Embryonic facial prominence (tissue), 1 donor: Measurements from ENCODE around the gene MYBPC1.
"Not testable (repeated sequence)": the region's sequence is repeated elsewhere in the genome, so short reads cannot be mapped to it uniquely, and the experiment has no call there.

Experiments used
- DNase-seq: peaks from one replicate; pipeline ENCODE4 v3.0.0-alpha.2; 2016; ENCODE audit errors: extremely low spot score

Gene MYBPC1, protein sequence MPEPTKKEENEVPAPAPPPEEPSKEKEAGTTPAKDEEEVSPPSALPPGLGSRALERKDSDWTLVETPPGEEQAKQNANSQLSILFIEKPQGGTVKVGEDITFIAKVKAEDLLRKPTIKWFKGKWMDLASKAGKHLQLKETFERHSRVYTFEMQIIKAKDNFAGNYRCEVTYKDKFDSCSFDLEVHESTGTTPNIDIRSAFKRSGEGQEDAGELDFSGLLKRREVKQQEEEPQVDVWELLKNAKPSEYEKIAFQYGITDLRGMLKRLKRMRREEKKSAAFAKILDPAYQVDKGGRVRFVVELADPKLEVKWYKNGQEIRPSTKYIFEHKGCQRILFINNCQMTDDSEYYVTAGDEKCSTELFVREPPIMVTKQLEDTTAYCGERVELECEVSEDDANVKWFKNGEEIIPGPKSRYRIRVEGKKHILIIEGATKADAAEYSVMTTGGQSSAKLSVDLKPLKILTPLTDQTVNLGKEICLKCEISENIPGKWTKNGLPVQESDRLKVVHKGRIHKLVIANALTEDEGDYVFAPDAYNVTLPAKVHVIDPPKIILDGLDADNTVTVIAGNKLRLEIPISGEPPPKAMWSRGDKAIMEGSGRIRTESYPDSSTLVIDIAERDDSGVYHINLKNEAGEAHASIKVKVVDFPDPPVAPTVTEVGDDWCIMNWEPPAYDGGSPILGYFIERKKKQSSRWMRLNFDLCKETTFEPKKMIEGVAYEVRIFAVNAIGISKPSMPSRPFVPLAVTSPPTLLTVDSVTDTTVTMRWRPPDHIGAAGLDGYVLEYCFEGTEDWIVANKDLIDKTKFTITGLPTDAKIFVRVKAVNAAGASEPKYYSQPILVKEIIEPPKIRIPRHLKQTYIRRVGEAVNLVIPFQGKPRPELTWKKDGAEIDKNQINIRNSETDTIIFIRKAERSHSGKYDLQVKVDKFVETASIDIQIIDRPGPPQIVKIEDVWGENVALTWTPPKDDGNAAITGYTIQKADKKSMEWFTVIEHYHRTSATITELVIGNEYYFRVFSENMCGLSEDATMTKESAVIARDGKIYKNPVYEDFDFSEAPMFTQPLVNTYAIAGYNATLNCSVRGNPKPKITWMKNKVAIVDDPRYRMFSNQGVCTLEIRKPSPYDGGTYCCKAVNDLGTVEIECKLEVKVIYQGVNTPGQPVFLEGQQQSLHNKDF

DNA sequence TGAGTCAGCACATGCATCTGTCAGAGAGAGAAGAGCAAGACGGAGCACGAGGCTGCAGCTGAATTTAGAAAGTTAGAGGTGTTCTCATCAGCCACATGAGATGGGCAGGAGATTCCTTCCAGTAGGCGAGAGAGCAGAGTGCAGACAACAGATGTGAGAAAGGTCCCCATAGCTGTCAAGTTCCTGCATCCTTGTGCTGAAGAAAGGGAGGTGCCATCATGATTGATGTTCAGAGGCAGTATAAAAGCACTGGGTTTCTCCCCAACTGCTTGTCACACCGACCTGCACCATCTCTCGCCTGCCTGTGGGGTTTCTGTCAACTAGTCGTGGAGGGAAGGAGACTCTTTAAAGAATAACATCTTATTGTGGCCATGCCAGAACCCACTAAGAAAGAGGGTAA lies at the start of gene MYBPC1:
Gene MYBPC1, plus strand, starts transcription at position 272 of the 400 bp plus-strand sequence. Its CDS starts 100 bp downstream, at position 372.
- DNase-seq, result no peak

DNA sequence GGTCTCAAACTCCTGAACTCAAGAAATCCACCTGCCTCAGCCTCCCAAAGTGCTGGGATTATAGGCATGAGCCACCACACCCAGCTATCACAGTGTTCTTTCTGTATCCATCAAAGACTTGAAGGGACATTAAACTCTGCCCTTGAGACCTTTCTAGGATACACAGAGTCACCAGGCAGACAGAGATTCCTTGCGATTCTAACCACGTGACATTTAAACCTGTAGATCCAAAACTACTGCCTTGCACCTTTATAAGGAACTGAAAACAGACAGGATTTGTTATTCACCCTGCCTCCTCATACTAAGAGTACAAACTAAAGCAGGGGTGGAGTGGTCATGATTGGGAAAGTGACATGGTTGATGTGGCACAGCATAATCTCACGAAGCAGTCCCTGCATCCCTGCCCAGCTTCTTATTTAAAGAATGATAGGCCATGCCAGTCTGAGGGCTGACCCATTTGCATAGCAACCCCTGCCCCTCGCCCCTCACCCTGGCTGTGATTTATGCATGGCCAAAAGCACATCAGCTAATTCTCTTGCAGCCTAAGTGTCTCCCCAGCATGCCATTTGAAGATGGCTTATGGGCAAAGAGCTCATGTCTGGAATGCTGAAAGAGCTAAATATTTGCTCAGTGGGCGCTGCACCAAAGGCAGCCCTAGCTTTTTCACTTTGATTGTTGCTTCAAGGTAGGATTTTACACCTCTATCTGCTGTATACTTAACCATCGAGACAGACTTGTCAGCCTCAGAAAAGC lies 43.2 kb upstream of the MYBPC1 start:
- no peak for DNase-seq

DNA sequence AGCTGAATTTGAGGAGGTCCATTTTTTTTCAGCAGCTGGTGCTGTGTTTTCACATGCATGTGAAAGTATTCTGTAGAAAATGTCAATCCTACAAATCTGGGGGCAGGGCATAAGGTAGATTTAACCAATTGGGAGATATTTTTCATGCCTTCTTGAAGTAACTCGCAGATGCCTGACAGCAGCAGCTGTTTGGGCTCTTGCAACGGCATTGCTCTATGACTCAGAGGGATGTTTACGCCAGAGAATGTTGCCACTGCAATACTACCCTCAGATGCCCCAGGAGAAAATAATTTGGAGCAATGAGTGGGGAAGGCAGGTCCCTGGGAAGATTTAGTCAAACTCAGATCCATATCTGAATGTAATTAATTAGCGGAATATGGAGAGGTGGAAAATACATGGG lies 42.5 kb upstream of the MYBPC1 start:
- DNase-seq, result no peak

DNA sequence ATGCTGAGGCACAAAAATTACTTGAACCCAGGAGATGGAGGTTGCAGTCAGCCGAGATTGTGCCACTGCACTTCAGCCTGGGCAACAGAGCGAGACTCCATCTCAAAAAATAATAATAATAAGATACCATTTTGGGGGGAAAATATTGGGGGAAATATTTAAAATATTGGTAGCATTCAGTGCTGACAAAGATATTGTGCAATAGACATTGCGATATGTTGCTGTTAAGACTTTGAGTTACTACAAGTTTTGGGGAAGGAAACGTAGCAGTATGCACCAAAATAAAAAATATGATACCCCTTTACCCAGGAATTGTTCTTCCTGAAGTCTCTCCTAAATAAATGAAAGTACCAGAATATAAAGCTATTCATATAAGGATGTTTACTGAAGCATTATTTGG lies 37.7 kb upstream of the MYBPC1 start:
- no peak for DNase-seq

DNA sequence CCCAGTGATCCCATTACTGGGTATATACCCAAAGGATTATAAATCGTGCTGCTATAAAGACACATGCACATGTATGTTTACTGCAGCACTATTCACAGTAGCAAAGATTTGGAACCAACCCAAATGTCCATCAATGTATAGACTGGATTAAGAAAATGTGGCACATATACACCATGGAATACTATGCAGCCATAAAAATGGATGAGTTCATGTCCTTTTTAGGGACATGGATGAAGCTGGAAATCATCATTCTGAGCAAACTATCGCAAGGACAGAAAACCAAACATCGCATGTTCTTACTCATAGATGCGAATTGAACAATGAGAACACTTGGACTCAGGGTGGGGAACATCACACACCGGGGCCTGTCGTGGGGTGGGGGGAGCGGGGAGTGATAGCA lies 36.0 kb upstream of the MYBPC1 start:
- DNase-seq, result not testable (repeated sequence)

DNA sequence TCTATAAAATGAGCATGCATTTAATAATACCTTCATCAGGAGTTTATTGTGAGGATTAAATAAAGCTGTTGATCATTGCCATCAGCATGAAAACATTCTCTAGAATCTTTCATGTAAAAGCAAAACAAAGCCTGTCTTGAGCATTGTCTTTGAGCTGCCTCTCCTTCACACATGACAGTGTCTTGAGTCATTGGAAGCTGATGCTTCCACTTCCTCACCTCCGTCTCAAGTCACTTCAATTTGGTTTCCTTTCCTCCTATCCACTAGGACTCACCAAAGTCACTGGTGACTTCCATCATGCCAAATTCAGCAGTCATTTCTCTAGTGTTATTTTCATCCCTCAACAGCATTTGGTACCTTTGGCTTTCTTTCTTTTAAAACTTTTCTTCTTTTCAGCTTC lies 31.6 kb upstream of the MYBPC1 start:
- DNase-seq, result no peak

DNA sequence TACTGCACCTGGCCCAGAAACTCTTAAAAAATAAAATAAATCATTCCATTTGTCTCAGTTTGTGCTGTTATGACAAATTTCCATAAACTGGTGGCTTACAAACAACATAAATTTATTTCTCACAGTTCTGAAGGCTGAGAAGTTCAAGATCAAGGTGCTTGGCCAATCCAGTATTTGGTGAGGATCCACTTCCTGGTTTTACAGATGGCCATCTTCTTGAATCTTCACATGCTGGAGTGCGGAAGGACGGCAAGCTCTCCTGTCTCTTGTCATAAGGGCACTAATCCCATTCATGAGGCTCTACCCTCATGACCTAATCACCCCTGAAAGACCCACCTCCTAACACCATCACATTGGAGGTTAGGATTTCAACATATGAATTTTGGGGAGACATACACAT lies 29.9 kb upstream of the MYBPC1 start:
- DNase-seq, result no peak

DNA sequence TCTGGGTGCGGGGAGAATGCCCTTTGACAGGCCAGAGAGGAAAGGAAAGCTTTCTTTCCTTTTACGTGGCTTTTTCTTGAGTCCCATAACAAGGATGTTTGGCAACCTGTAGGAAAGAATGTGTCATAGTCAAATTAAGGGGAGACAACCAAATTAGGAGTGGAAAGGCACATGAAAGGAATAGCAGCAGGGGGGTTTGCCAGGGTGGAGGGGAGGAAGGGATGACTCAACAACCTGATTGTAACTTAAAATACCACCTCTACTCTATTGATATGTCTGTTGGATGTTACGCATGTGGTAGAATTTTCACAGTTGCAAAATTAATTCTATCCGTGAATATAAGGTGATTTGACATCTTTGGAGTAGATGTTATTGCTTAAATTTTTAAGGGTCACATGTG lies 28.5 kb upstream of the MYBPC1 start:
- no peak for DNase-seq

DNA sequence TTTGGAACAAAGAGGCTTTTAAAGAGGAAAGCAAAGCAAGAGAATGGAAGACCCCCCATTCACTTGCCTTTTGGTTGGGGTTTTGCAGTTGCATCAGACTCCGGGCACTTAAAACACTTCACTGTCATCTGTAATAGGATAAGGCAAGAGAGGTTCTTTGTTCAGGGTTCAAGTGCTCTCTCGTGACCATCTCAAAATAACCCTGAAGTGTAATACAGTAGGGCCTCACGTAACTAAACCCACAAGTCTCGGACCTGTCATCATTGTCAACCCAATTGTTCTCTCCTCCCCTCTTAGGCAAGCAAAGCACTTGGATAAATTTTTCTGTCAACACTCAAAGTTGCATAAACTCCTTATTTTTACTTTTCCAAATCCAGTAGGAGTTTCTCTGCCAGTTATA lies 26.9 kb upstream of the MYBPC1 start:
- no peak for DNase-seq

DNA sequence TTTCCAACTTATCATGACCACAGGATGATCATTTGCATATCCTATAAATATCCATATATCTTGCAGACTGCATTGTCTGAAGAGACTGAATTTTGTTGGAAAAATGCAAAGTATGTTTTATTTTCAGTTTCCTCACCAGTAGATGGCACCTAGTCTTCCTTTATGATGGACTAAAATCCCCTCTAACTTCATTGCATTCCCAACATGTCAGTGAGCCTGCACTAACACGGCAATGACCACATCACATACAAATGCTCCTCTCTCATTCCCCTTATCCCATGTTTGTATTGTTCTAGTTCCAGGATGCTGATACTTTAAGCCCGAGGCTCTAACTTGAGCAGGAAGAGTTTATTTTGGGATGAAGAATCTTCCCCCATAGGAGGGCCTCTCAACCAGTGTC lies 24.7 kb upstream of the MYBPC1 start:
- DNase-seq, result peak; percentile 68

DNA sequence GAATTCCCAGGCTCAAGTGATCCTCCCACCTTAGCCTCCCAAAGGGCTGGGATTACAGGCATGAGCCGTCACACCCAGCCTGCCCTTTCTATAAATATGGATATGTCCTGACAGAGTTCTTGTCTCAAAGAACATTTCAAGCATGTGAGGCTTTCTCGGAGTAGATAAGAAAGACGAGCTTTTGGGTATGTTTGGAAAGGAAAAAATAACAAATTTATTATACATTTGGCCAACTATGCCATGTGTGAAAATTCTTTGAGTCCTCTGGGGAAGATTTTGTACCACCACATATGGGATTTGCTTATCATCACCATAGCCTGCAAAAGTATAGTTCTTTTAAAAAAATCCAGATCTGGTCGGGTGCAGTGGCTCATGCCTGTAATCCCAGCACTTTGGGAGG lies 23.7 kb upstream of the MYBPC1 start:
- DNase-seq, result no peak

DNA sequence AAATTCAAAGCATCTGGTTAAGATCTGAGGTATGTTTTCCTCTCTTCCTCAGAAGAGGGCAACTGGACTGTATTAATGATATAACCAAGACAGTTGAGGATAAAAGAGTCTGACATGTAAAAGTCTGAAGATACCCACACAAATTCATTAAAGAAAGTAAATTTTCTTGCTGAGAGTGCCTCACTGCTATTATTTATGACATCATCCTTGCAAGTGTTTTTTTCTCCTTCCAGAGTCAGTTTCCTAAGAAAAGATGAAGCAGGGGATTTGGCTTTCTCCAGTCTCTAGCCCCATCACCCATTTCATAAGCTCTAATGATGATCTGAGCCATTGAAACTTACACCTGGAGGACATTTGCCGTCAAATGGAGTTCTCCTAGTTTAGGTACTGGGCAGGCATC lies 21.0 kb upstream of the MYBPC1 start:
- no peak for DNase-seq

DNA sequence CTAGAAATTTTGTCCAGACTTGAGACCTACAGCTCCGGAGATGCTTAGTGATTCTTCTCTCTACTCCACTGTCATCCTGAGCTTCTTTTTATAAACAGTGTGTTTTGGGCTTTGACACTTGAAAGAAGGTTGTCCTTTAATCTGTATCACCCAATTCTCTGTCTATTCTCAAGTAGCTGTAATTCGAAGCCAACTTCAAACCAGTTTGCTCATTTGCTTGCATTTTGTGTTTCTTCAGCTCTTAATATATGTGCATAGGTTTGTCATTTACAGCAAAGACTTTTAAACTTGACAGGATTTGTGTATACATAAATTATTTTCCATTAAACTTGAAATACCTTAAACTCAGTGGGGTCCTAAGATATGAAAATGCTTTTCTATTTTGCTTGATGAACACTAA lies 16.4 kb upstream of the MYBPC1 start:
- DNase-seq, result no peak

DNA sequence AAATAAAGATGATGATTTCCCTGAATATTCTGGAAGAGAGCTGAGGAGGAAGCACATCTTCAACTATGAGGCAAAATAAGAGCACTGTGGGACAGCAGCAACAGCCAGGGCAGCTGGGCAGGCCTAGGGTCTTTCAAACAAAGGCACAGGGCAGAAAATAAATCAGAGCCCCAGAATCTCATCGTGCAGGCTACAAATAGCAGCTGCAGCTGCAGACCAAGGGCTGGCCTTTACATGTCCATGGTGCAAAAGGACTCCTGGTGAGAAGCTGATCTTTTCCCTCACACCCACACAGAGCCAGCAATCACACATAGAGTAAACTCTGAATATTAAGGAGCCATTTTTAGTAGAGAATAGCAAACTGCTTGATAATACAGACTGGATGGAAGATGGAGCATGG lies 13.6 kb upstream of the MYBPC1 start:
- DNase-seq, result no peak

DNA sequence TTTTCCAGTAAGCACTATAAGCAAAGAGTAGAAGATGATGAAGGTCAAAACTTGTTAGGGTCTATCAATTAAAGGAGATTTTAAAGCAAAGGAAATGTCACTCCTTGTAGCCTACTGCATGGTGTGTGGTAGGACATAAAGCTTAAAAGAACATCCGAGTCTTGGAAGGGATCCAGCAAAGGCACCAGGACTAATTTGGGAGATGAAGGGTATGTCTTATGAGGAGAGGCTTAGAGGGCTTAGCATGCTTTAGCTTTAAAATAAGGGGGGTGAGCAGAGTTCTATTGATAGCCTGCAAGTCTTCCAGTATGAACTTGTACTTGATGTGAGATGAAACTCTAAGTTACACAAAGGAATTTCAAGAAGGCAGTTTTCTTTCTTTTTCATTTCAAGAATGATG lies 11.8 kb upstream of the MYBPC1 start:
- DNase-seq, result no peak

DNA sequence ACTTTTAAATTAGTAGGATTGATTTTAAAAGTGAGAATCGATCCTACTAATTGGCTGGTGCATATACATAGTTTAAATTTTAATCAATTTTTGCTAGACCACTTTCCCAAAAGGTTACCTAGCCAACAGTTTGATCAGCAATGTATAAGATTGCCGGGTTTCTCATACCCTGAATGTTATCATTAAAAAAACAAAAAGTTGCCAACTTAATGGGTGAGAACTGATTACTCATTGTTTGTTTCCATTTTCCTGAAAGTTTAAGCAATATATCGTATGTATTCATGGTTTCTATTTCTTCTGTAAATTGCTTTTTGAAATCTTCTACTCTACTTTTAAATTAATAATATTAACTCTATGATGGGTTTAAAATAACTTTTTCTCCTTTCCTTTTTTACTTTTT lies 4.4 kb upstream of the MYBPC1 start:
- DNase-seq, result no peak

DNA sequence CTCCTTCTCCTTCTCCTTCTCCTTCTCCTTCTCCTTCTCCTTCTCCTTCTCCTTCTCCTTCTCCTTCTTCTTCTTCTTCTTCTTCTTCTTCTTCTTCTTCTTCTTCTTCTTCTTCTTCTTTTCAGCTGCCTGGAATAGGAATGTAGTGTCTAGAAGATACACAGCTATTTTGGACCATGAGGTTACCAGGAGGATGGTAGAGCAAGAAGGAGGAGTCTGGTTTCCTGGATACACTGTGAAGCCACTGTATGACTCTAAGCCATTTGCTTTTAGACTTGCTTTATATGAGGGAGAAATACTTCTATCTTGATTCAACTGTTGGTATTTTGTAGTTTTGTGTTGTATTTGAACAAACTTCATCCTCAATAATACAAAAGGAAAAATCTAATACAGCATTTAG lies 3.0 kb upstream of the MYBPC1 start:
- no peak for DNase-seq

DNA sequence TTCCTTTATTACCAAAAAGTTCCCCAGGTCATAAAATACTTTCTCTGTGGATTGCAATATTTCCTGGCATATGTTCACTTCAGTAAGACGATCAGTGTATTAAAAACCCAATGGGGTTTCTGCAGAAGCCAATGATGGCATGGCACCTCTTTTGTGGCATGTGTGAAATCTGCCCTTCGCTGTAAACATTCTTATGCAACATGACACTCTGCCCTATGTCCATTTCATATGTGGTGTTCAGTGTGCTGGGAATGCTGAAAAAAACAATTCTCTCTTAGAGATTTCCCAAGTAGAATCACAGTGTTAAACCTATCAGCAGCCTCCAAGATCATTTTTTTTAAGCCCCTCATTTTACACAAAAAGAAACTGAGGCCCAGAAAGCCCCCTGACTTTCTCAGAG lies 2.3 kb upstream of the MYBPC1 start:
- no peak for DNase-seq

DNA sequence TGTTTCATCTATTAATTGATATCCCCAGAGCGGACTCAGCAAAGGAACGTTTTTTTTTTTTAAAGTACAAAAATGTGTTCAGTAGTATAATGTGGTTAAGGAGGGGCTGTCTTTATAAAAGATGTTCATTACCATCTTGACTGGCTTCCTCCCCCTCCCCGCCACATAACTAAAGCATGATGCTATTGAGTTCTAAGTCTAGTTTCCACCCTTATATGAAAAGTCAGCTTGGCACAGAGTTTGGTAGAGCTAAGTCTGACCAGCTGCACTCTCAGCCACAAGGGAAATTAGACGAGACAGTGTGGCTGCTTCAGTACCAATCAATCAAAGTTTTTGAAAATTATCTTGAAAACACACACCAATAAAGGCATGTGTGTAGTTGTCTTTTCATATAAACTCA lies 1.9 kb upstream of the MYBPC1 start:
- no peak for DNase-seq

DNA sequence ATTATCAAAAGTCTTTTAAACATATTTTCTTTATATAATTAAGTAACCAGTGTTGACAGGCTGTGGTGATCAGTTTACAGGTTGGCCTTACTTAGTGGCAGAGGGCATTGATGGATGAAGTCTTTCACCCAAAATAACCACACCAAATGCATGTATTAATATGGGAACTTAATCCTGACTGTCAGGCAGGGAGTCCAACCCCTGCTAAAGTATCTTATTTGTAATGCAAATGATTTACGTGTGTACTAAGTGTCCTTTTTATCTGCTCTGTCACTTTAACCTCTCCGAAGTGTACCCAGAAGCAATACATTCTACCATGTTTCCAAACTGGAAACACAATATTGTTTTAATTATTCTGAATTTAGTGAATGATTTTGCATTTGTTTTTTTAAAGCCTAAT lies 1.4 kb downstream of the MYBPC1 start:
- DNase-seq, result no peak

DNA sequence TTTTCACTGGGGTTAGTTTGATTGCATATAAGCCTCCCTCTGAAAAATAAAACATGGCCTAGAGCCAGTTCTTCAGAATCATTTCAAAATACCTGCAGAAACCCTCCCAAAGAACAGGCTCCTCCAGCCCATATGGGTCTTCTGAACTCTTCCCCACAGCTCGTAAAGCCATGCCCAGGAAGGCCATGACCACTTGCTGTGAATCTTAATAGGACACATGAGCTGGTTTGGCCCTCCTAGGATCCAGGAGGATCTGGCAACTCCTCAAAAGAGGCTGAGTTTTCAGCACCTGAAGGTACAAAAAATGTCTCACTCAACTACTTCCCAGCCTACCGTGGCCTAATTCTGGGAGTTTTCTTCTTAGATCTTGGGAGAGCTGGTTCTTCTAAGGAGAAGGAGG lies 2.4 kb downstream of the MYBPC1 start:
- DNase-seq, result no peak

DNA sequence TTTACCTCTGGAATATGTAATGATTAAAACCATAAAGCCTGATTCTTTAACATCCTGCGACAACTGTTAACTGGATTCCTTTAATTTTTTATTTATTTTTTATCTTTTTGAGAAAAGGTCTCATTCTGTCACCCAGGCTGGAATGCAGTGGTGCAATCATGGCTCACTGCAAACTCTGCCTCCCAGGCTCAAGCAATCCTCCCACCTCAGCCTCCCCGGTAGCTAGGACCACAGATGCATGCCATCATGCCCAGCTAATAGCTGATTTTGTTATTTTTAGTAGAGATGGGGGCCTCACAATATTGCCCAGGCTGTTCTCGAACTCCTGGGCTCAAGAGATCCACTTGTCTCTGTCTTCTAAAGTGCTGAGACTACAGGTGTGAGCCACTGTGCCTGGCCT lies 3.7 kb downstream of the MYBPC1 start:
- DNase-seq, result no peak
